Liver (tissue), 2 donors: ENCODE measurements around the gene CBX4.

Experiments
- TF ChIP-seq, protein P1 (sequence below): fragments of 150-350 bp; IDR thresholded peaks from 2 replicates; pipeline ENCODE4 v1.5.1; 2017; ENCODE audit warnings: improper control_type of control experiment, low read depth, low read length; ENCODE audit not compliant: missing input control
- TF ChIP-seq, protein P2 (sequence below): IDR thresholded peaks from 2 replicates; pipeline ENCODE4 v1.6.1; 2016; ENCODE audit warnings: antibody characterized with exemption, mild to moderate bottlenecking
- donor health status: healthy.

DNA sequence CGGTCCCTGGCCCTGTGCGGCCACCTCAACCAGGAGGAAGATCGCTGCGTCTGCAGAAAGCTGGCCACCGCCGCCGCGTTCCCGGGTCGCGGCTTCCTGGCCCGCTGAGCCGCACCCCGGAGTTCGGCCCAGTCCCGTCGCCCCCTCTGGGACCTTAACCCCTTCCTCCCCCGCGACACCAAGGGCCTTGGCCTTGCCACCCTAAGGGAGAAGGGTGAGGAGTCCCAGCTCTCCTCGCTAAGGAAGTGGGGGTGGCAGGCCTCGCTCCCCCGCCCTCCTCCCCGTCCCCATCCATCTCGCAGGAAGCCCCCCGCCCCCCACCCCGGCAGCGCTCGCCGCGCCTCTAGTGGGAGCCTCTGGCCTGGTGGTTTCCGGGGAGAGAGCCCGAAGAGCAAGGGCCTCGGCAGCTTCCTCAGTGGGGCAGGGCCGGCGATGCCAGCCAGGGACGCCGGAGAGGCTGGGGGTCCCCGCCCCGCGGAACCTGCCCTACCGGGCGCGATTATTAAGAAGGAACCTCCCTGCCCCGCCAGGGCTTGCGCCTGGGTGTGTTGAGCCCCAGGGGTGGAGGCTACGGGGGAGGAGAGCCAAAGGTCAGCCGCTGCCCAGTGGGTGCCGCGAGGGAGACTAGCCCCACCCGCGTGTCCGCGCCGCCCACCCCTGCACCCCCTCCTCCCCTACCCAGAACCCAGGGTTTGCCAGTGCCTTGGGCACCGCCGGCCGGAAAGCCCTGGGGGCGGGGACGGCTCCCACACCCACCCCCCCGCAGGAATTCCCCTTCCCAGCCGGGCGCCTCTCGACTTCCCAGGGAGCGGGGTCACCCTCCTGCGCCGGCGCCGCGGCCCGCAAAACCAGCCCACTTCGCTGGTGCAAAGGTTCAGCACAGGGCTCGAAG lies 6.8 kb downstream of the CBX4 start:
- TF ChIP-seq, protein P1, sequence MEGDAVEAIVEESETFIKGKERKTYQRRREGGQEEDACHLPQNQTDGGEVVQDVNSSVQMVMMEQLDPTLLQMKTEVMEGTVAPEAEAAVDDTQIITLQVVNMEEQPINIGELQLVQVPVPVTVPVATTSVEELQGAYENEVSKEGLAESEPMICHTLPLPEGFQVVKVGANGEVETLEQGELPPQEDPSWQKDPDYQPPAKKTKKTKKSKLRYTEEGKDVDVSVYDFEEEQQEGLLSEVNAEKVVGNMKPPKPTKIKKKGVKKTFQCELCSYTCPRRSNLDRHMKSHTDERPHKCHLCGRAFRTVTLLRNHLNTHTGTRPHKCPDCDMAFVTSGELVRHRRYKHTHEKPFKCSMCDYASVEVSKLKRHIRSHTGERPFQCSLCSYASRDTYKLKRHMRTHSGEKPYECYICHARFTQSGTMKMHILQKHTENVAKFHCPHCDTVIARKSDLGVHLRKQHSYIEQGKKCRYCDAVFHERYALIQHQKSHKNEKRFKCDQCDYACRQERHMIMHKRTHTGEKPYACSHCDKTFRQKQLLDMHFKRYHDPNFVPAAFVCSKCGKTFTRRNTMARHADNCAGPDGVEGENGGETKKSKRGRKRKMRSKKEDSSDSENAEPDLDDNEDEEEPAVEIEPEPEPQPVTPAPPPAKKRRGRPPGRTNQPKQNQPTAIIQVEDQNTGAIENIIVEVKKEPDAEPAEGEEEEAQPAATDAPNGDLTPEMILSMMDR, result no peak
- TF ChIP-seq, protein P2, sequence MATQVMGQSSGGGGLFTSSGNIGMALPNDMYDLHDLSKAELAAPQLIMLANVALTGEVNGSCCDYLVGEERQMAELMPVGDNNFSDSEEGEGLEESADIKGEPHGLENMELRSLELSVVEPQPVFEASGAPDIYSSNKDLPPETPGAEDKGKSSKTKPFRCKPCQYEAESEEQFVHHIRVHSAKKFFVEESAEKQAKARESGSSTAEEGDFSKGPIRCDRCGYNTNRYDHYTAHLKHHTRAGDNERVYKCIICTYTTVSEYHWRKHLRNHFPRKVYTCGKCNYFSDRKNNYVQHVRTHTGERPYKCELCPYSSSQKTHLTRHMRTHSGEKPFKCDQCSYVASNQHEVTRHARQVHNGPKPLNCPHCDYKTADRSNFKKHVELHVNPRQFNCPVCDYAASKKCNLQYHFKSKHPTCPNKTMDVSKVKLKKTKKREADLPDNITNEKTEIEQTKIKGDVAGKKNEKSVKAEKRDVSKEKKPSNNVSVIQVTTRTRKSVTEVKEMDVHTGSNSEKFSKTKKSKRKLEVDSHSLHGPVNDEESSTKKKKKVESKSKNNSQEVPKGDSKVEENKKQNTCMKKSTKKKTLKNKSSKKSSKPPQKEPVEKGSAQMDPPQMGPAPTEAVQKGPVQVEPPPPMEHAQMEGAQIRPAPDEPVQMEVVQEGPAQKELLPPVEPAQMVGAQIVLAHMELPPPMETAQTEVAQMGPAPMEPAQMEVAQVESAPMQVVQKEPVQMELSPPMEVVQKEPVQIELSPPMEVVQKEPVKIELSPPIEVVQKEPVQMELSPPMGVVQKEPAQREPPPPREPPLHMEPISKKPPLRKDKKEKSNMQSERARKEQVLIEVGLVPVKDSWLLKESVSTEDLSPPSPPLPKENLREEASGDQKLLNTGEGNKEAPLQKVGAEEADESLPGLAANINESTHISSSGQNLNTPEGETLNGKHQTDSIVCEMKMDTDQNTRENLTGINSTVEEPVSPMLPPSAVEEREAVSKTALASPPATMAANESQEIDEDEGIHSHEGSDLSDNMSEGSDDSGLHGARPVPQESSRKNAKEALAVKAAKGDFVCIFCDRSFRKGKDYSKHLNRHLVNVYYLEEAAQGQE, result no peak
